ENCODE data around the gene NTMT1.

The NTMT1 gene

DNA sequence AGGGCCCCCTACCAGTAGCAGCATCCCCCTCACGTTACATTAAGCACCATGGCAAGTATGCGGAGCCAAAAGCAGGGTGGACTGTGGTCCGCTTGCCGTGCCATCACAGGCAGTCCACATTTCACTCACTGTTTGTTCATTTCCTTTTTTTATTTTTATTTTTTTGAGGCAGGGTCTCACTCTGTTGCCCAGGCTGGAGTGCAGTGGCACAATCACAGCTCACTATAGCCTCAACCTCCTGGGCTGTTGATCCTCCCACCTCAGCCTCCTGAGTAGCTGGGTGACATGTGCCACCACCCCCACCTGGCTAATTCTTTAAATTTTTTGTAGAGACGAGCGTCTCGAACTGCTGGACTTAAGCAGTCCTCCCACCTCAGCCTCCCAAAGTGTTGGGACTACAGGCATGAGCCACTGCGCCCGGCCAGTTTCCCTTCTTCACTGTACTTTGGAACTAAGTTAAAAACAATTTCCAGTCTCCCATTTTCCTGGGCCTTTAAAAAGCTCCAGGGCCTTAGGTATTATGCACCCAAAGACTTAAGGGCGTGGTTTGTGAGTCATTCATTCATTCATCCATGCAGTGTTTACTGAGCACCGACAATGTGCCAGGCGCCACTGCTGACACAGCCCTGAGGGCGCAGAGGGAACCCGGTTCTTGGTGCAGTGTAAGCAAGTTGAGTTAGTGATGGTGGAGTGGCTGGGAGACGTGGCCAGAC is 59.4 kb downstream of the NTMT1 start:
- intact Hi-C loops (cut with micrococcal nuclease), result no loop called here
- Mint-ChIP-seq H3K4me1 (ENCODE audit: low read depth) (no peaks in the 10 kb centered on the region), H3K36me3 (ENCODE audit: low read depth) (no peaks in the 10 kb centered on the region), H3K9me3 (no peaks in the 10 kb centered on the region), H3K27ac (no peak overlapping the region), H3K4me3 (no peak overlapping the region), H3K27me3 (peaks cover 26% of the 10 kb centered on the region)

Data from dendritic cell treated with granulocyte-macrophage colony-stimulating factor and Interleukin-4, amounts not matched to agents 40 ng/mL and 50 ng/mL, for 4 days (primary cell).